ENCODE results near the gene OLFML3.

DNA sequence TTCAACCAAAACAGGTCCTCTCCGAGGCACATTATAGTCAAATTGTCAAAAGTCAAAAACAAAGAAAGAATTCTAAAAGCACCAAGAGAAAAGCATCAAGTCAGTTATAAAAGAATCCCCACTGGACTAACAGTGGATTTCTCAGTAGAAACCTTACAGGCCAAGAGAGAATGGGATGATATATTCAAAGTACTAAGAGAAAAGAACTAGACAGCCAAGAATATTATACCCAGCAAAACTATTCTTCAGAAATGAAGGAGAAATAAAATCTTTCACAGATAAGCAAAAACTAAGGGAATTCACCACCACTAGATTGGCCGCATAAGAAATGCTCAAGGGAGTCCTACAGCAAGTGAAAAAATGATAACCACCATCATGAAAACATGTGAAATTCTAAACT lies 16.1 kb downstream of the OLFML3 start:
- no peak for TF ChIP-seq POLR2A (IDR thresholded peaks at IDR 0.05)
- TF ChIP-seq, protein P1, sequence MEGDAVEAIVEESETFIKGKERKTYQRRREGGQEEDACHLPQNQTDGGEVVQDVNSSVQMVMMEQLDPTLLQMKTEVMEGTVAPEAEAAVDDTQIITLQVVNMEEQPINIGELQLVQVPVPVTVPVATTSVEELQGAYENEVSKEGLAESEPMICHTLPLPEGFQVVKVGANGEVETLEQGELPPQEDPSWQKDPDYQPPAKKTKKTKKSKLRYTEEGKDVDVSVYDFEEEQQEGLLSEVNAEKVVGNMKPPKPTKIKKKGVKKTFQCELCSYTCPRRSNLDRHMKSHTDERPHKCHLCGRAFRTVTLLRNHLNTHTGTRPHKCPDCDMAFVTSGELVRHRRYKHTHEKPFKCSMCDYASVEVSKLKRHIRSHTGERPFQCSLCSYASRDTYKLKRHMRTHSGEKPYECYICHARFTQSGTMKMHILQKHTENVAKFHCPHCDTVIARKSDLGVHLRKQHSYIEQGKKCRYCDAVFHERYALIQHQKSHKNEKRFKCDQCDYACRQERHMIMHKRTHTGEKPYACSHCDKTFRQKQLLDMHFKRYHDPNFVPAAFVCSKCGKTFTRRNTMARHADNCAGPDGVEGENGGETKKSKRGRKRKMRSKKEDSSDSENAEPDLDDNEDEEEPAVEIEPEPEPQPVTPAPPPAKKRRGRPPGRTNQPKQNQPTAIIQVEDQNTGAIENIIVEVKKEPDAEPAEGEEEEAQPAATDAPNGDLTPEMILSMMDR (IDR thresholded peaks at IDR 0.05) = no peak
